ENCODE data around the gene HDAC11. TPM values are rescaled to one million over a fixed set of nuclear protein-coding genes. Genes with fewer than 3 reads are reported as not detected.
"Not testable (repeated sequence)": the region's sequence is repeated elsewhere in the genome, so short reads cannot be mapped to it uniquely, and the experiment has no call there.

The HDAC11 gene
- total RNA-seq, 2 experiments from 2014 or later, result 4.5 to 4.6 TPM

GRCh38 chr3:13484851-13485590 is 4.9 kb downstream of the HDAC11 start:
- H3K27me3 Mint-ChIP-seq, result no peaks in the 10 kb centered on the region
- H3K36me3 ChIP-seq (ENCODE audit: insufficient read depth, low read length), result no peaks in the 10 kb centered on the region
- H3K27me3 ChIP-seq (ENCODE audit: control insufficient read depth in 1 of 2, insufficient read depth in 2 of 2, low read length in 2 of 2), result no peaks in the 10 kb centered on the region
- H3K4me1 ChIP-seq (ENCODE audit: insufficient read depth, low read length), result peaks cover 34% of the 10 kb centered on the region
- peaks cover 8% of the 10 kb centered on the region for H3K36me3 Mint-ChIP-seq (ENCODE audit: low read depth)
- ATAC-seq (ENCODE audit: poor library complexity), result no peak
- ChIA-PET POLR2A (no interaction called here), CTCF (interaction anchor here (2.2 kb wide), 1 partner anchor 11 kb away, joined by 8 read pairs; no protein-coding TSS in a partner anchor)
- no peak overlapping the region for H3K4me3 Mint-ChIP-seq
- H3K27ac ChIP-seq (ENCODE audit: low read depth in 1 of 2, low read length in 2 of 2), result peak overlapping the region; percentile 9 to 37
- peak overlapping the region; percentile 5 for H3K27ac Mint-ChIP-seq
- DNase-seq, result peak in 5 of 14 experiments; percentile 13 to 62 (median 39)
- no peaks in the 10 kb centered on the region for H3K9me3 Mint-ChIP-seq
- H3K9me3 ChIP-seq (ENCODE audit: control insufficient read depth in 1 of 2, insufficient read depth in 1 of 2, low read length in 2 of 2), result no peaks in the 10 kb centered on the region
- H3K4me1 Mint-ChIP-seq (ENCODE audit: low read depth), result peaks cover 14% of the 10 kb centered on the region
- H3K4me3 ChIP-seq (ENCODE audit: low read length), result no peak overlapping the region
- intact Hi-C loops (cut with DNase I, micrococcal nuclease), result loop anchor here in 1 of 2 experiments (5.0 to 10.0 kb wide), 2 partner anchors 470 to 637 kb away; partner anchors contain the start of gene CHCHD4
- TF ChIP-seq, protein P1, sequence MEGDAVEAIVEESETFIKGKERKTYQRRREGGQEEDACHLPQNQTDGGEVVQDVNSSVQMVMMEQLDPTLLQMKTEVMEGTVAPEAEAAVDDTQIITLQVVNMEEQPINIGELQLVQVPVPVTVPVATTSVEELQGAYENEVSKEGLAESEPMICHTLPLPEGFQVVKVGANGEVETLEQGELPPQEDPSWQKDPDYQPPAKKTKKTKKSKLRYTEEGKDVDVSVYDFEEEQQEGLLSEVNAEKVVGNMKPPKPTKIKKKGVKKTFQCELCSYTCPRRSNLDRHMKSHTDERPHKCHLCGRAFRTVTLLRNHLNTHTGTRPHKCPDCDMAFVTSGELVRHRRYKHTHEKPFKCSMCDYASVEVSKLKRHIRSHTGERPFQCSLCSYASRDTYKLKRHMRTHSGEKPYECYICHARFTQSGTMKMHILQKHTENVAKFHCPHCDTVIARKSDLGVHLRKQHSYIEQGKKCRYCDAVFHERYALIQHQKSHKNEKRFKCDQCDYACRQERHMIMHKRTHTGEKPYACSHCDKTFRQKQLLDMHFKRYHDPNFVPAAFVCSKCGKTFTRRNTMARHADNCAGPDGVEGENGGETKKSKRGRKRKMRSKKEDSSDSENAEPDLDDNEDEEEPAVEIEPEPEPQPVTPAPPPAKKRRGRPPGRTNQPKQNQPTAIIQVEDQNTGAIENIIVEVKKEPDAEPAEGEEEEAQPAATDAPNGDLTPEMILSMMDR (IDR thresholded peaks at IDR 0.05), result no peak

DNA sequence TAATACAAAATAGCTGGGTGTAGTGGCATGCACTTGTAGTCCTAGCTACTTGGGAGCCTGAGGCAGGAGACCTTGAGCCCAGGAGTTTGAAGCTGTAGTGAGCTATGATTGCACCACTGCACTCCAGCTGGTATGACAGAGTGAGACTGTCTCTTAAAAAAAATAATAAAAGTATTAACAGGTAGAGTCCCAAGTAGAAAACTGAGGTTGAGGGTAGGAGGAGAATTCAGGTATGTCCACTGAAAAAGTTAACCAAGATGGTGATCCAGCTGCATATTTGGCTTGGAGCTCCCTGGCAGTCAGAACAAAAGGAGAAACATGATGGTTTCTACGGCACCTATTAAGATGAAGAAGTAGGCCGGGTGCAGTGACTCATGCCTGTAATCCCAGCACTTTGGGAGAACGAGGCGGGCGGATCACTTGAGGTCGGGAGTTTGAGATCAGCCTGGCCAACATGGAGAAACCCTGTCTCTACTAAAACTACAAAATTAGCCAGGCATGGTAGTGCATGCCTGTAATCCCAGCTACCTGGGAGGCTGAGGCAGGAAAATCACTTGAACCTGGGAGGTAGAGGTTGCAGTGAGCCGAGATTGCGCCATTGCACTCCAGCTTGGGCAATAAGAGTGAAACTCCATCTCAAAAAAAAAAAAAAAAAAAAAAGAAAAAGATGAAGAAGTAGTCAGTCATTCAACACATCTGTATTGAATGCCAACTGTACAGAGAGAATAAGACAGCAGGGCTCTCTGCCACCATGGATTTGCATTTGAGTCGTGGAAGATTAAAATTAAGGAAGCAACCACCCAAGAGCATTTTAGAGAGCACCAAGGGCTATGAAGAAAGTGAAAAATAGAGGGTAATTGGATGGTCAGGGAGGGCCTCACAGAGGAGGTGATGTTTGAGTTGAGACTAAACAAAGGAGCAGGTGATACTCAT is 5.8 kb downstream of the HDAC11 start:
- CTCF ChIA-PET, result interaction anchor here (2.2 kb wide), 1 partner anchor 10 kb away, joined by 8 read pairs; no protein-coding TSS in a partner anchor
- H3K36me3 ChIP-seq (ENCODE audit: insufficient read depth, low read length); POLR2A ChIA-PET; H3K27ac ChIP-seq (ENCODE audit: low read depth in 1 of 2, low read length in 2 of 2); H3K27me3 ChIP-seq (ENCODE audit: control insufficient read depth in 1 of 2, insufficient read depth in 2 of 2, low read length in 2 of 2); H3K9me3 ChIP-seq (ENCODE audit: control insufficient read depth in 1 of 2, insufficient read depth in 1 of 2, low read length in 2 of 2); H3K9me3 Mint-ChIP-seq; H3K4me3 ChIP-seq (ENCODE audit: low read length); H3K27me3 Mint-ChIP-seq; H3K36me3 Mint-ChIP-seq (ENCODE audit: low read depth); H3K4me3 Mint-ChIP-seq; ATAC-seq (ENCODE audit: poor library complexity); DNase-seq: not testable (repeated sequence)
- Mint-ChIP-seq H3K27ac (peak overlapping the region; percentile 5), H3K4me1 (ENCODE audit: low read depth) (peaks cover 14% of the 10 kb centered on the region)
- peaks cover 30% of the 10 kb centered on the region for H3K4me1 ChIP-seq (ENCODE audit: insufficient read depth, low read length)
- intact Hi-C loops (cut with DNase I, micrococcal nuclease), result loop anchor here in 1 of 2 experiments (10.0 kb wide), 1 partner anchor 471 kb away; no protein-coding TSS in a partner anchor

DNA sequence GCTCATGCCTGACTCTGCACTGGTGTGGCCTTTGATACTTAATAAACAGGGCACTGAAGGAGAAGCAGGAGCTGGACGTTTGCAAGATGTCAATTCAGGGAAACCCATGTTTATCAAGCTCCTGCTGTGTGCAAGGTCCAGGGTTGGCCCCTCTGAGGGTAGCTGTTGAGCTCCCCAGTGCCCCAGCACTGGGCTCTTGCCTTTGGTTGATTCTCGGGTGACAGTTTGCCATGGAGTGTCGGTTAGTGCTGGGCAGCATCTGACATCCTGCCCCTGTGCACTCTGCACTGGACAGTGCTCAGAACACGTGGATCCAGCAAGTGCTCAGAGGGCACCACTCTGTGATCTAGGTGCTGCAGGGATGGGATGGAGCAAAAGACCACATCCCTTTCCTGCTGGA is 7.3 kb downstream of the HDAC11 start:
- ATAC-seq (ENCODE audit: poor library complexity) (no peak), DNase-seq (no peak)
- CTCF ChIA-PET, result interaction anchor here (1.3 kb wide), 1 partner anchor 9 kb away, joined by 4 read pairs; no protein-coding TSS in a partner anchor
- H3K36me3 Mint-ChIP-seq (ENCODE audit: low read depth), result peaks cover 8% of the 10 kb centered on the region
- Histone ChIP-seq H3K36me3 (ENCODE audit: insufficient read depth, low read length) (no peaks in the 10 kb centered on the region), H3K9me3 (ENCODE audit: control insufficient read depth in 1 of 2, insufficient read depth in 1 of 2, low read length in 2 of 2) (no peaks in the 10 kb centered on the region), H3K27me3 (ENCODE audit: control insufficient read depth in 1 of 2, insufficient read depth in 2 of 2, low read length in 2 of 2) (no peaks in the 10 kb centered on the region), H3K4me3 (ENCODE audit: low read length) (no peak overlapping the region), H3K4me1 (ENCODE audit: insufficient read depth, low read length) (peaks cover 23% of the 10 kb centered on the region), H3K27ac (ENCODE audit: low read depth in 1 of 2, low read length in 2 of 2) (no peak overlapping the region)
- H3K4me3 Mint-ChIP-seq, result no peak overlapping the region
- POLR2A ChIA-PET, result no interaction called here
- H3K9me3 Mint-ChIP-seq, result no peaks in the 10 kb centered on the region
- H3K4me1 Mint-ChIP-seq (ENCODE audit: low read depth), result peaks cover 14% of the 10 kb centered on the region
- intact Hi-C loops (cut with DNase I, micrococcal nuclease), result loop anchor here in 1 of 2 experiments (10.0 kb wide), 1 partner anchor 473 kb away; no protein-coding TSS in a partner anchor
- no peaks in the 10 kb centered on the region for H3K27me3 Mint-ChIP-seq
- TF ChIP-seq, protein P1 (IDR thresholded peaks at IDR 0.05), result no peak
- peak overlapping the region; percentile 30 for H3K27ac Mint-ChIP-seq

All from CD4-positive, alpha-beta T cell (primary cell).